K562 (cell line): Measurements from ENCODE around the gene LMNTD2. TPM values are rescaled to one million over a fixed set of nuclear protein-coding genes. Genes with fewer than 3 reads are reported as not detected.

ENCODE experiments used
- CREBBP ChIP-seq: IDR thresholded peaks from one replicate; pipeline ENCODE4 v1.6.1; 2012; ENCODE audit warnings: low read depth, mild to moderate bottlenecking, control low read depth, inconsistent platforms, low read length
- ELF1 ChIP-seq: fragments of 200-800 bp; sonication (Bioruptor generic); IDR thresholded peaks from 2 replicates; pipeline ENCODE4 v1.6.1; 2016; ENCODE audit warnings: missing genetic modification characterization, missing compliant biosample characterization
- ETS2 ChIP-seq: IDR thresholded peaks from 2 replicates; pipeline ENCODE4 v1.6.1; 2016; ENCODE audit warnings: borderline replicate concordance, missing genetic modification characterization, mild to moderate bottlenecking, moderate library complexity, missing compliant biosample characterization; ENCODE audit not compliant: poor library complexity, severe bottlenecking
- HNRNPH1 ChIP-seq: fragments of 200-400 bp; formaldehyde crosslinking; optimal IDR thresholded peaks from 2 replicates; pipeline ENCODE3; 2017; ENCODE audit warnings: low read depth, mild to moderate bottlenecking, low read length, moderate library complexity
- ILF3 ChIP-seq: fragments of 450-650 bp; IDR thresholded peaks from 2 replicates; pipeline ENCODE4 v1.6.1; 2018; ENCODE audit warnings: antibody characterized with exemption, mild to moderate bottlenecking, moderate library complexity, borderline replicate concordance
- MTA2 ChIP-seq: fragments of 450-650 bp; IDR thresholded peaks from 2 replicates; pipeline ENCODE4 v1.6.1; 2016; ENCODE audit warnings: low read depth
- NCOA6 ChIP-seq: fragments of 450-650 bp; IDR thresholded peaks from 2 replicates; pipeline ENCODE4 v1.6.1; 2017; ENCODE audit warnings: mild to moderate bottlenecking
- NUFIP1 ChIP-seq: fragments of 450-650 bp; IDR thresholded peaks from 2 replicates; pipeline ENCODE4 v1.6.1; 2018; ENCODE audit not compliant: partially characterized antibody
- RBM15 ChIP-seq: fragments of 200-400 bp; formaldehyde crosslinking; IDR thresholded peaks from 2 replicates; pipeline ENCODE4 v1.6.1; 2018; ENCODE audit warnings: mild to moderate bottlenecking, low read length, moderate library complexity; ENCODE audit not compliant: insufficient read depth
- TAF7 ChIP-seq: fragments of 450-650 bp; IDR thresholded peaks from 2 replicates; pipeline ENCODE4 v1.6.1; 2016; ENCODE audit warnings: missing genetic modification characterization, missing compliant biosample characterization
- ZBED1 ChIP-seq: IDR thresholded peaks from 2 replicates; pipeline ENCODE4 v1.6.1; 2014
- ZC3H8 ChIP-seq: fragments of 450-650 bp; IDR thresholded peaks from 2 replicates; pipeline ENCODE4 v1.6.1; 2017
- ZNF165 ChIP-seq: fragments of 250-450 bp; sonication (Bioruptor Pico); IDR thresholded peaks from 2 replicates; pipeline ENCODE4 v1.4.0; 2020; ENCODE audit warnings: borderline replicate concordance
- ZNF184 ChIP-seq: sonication (generic); formaldehyde crosslinking; IDR thresholded peaks from 2 replicates; pipeline ENCODE4 v1.5.0; 2020; ENCODE audit warnings: missing genetic modification reagents
- ZNF217 ChIP-seq: sonication (generic); formaldehyde crosslinking; IDR thresholded peaks from 2 replicates; pipeline ENCODE4 v1.8.0; 2022; ENCODE audit warnings: mild to moderate bottlenecking, missing genetic modification reagents
- ZNF318 ChIP-seq, 2 experiments: fragments of 450-650 bp; IDR thresholded peaks; 2 replicates each; pipeline ENCODE4 v1.6.1; 2016; ENCODE audit warnings: mild to moderate bottlenecking in 2 of 2, borderline replicate concordance in 1 of 2, low read depth in 1 of 2, moderate library complexity in 1 of 2
- ZNF551 ChIP-seq: fragments of 250-450 bp; sonication (Bioruptor Pico); IDR thresholded peaks from 2 replicates; pipeline ENCODE4 v1.5.0; 2021; ENCODE audit warnings: mild to moderate bottlenecking, moderate library complexity
- polyA plus RNA-seq, 8 experiments: library from polyadenylated mRNA; depleted of rRNA in 4 of 8; stranded (reverse) in 5 of 8; unstranded in 3 of 8; fragments of >200 nt; fragmentation: Nextera tagmentation in 2 of 8; fragmentation: Illumina TruSeq in 1 of 8; extraction: Ambion mirVana in 2 of 8; extraction: Trizol in 1 of 8; gene quantifications; 2 replicates each; pipeline versions ENCODE4 v1.2.1 to v1.2.3, GENCODE V29; 2011 to 2014; ENCODE audit warnings: inconsistent platforms in 1 of 8, missing spikeins in 1 of 8
- total RNA-seq, 7 experiments: library from RNA; depleted of rRNA in 6 of 7; stranded (reverse); fragments of >200 nt in 6 of 7; fragmentation: Illumina TruSeq in 2 of 7; extraction: Trizol in 2 of 7; gene quantifications; 2 replicates each; pipeline versions ENCODE4 v1.2.1 to v1.2.3, GENCODE V29; 2011 to 2021; ENCODE audit warnings: low replicate concordance in 1 of 7
- TF ChIP-seq, protein P1 (sequence below): conservative IDR thresholded peaks from 2 replicates; pipeline ENCODE4 v1.6.1; 2011; ENCODE audit warnings: low read depth, mild to moderate bottlenecking, low read length; ENCODE audit not compliant: control insufficient read depth

LMNTD2 gene
- total and polyA plus RNA-seq, 9 of the 15 experiments (the other 6 are each of a cell fraction or from before 2014, with no cell fraction given) = 0.48 to 4.2 (median 1.5) TPM; not detected in 3

- TF ChIP-seq, protein P1, sequence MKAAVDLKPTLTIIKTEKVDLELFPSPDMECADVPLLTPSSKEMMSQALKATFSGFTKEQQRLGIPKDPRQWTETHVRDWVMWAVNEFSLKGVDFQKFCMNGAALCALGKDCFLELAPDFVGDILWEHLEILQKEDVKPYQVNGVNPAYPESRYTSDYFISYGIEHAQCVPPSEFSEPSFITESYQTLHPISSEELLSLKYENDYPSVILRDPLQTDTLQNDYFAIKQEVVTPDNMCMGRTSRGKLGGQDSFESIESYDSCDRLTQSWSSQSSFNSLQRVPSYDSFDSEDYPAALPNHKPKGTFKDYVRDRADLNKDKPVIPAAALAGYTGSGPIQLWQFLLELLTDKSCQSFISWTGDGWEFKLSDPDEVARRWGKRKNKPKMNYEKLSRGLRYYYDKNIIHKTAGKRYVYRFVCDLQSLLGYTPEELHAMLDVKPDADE = peak; percentile 63; the same call in 1 of the 2 replicates
- TF ChIP-seq NUFIP1 (no peak), MTA2 (no peak), ZNF184 (CRISPR knock-in tag) (no peak), ZNF551 (CRISPR knock-in tag) (no peak), RBM15 (no peak), ETS2 (tag) (no peak), ZBED1 (no peak), ZNF217 (no peak), ELF1 (tag) (peak; percentile 93), ZC3H8 (no peak), TAF7 (tag) (no peak), ZNF318 (IDR thresholded peaks at IDR 0.05; ENCODE audit: borderline replicate concordance in 1 of 2, low read depth in 1 of 2) (no peak), HNRNPH1 (no peak), CREBBP (no peak), ZNF165 (CRISPR knock-in tag) (no peak), NCOA6 (no peak), ILF3 (no peak)
Measured at GRCh38 chr11:560305-561147, at the start of gene LMNTD2, which contains the start of gene RASSF7 (continued).
